Caco-2 (cell line): ENCODE measurements around the gene COX5A. TPM values are rescaled to one million over a fixed set of nuclear protein-coding genes. Genes with fewer than 3 reads are reported as not detected.

Source experiments
- BruUV-seq: library from RNA; stranded (reverse); fragments of 400-500 nt; replicated peaks from 2 replicates; lab custom pipeline; 2021; lab: Mats Ljungman, UMichigan
- CTCF ChIA-PET: fragments of 300-600 bp; sonication (Branson Sonifier 250); formaldehyde crosslinking; loops from one replicate; lab custom pipeline; 2022; ENCODE audit warnings: antibody characterized with exemption; lab: Charles Lee
- POLR2A ChIA-PET: fragments of 300-600 bp; sonication (Branson Sonifier 250); formaldehyde crosslinking; loops from one replicate; lab custom pipeline; 2022; ENCODE audit warnings: antibody characterized with exemption; lab: Charles Lee
- DNase-seq, 2 experiments: peaks; one replicate each; pipeline versions ENCODE4 v3.0.0 to v3.0.0-alpha.2; 2020 to 2022
- H3K27me3 ChIP-seq: replicated peaks from 2 replicates; pipeline ENCODE4 v1.6.0; 2011; ENCODE audit warnings: low read length; ENCODE audit not compliant: control insufficient read depth, insufficient read depth
- H3K36me3 ChIP-seq: 2 replicates; pipeline ENCODE4 v1.5.1; 2011; ENCODE audit warnings: low read length; ENCODE audit not compliant: control insufficient read depth, insufficient read depth
- H3K4me1 ChIP-seq: fragments of 250-450 bp; sonication (Bioruptor Pico); 2 replicates; pipeline ENCODE4 v1.5.1; 2020; ENCODE audit warnings: mild to moderate bottlenecking
- H3K4me3 ChIP-seq: 2 replicates; pipeline ENCODE4 v1.5.1; 2011; ENCODE audit warnings: low read depth, mild to moderate bottlenecking, control low read depth, low read length
- H3K9me3 ChIP-seq: fragments of 250-450 bp; sonication (Bioruptor Pico); 2 replicates; pipeline ENCODE4 v1.5.1; 2020; ENCODE audit warnings: mild to moderate bottlenecking, moderate library complexity
- H3K27ac Mint-ChIP-seq: one replicate; pipeline ENCODE4 v1.8.0; 2022; ENCODE audit warnings: mixed read lengths; ENCODE audit not compliant: unreplicated experiment
- H3K27me3 Mint-ChIP-seq: one replicate; pipeline ENCODE4 v1.8.0; 2022; ENCODE audit warnings: mixed read lengths; ENCODE audit not compliant: insufficient read depth, unreplicated experiment
- H3K36me3 Mint-ChIP-seq: one replicate; pipeline ENCODE4 v1.8.0; 2022; ENCODE audit warnings: mild to moderate bottlenecking, mixed read lengths; ENCODE audit not compliant: insufficient read depth, unreplicated experiment
- H3K4me1 Mint-ChIP-seq: one replicate; pipeline ENCODE4 v1.8.0; 2022; ENCODE audit warnings: low read depth, mixed read lengths; ENCODE audit not compliant: unreplicated experiment
- H3K4me3 Mint-ChIP-seq: one replicate; pipeline ENCODE4 v1.8.0; 2022; ENCODE audit warnings: mild to moderate bottlenecking, moderate library complexity, mixed read lengths; ENCODE audit not compliant: unreplicated experiment
- H3K9me3 Mint-ChIP-seq: one replicate; pipeline ENCODE4 v1.8.0; 2022; ENCODE audit warnings: mixed read lengths; ENCODE audit not compliant: unreplicated experiment
- intact Hi-C: fragments of 100-400 bp; cut with micrococcal nuclease; formaldehyde crosslinking; loops from one replicate; pipeline ENCODE4 v1.10.0; 2022; ENCODE audit not compliant: unreplicated experiment
- total RNA-seq: library from RNA; stranded (reverse); gene quantifications from 2 replicates; pipeline ENCODE4 v1.2.3, GENCODE V29; 2022
- TF ChIP-seq, protein P1 (sequence below), 2 experiments: fragments of 200-600 bp in 1 of 2; IDR thresholded peaks; 1 replicate in 1 of 2; 2 replicates in 1 of 2; pipeline versions ENCODE4 v1.5.1 to v1.8.0; 2011 to 2022; ENCODE audit warnings: antibody characterized with exemption in 1 of 2, control low read depth in 1 of 2, inconsistent platforms in 1 of 2, low read depth in 1 of 2, low read length in 1 of 2, mild to moderate bottlenecking in 1 of 2, moderate library complexity in 1 of 2; ENCODE audit not compliant: insufficient read depth in 1 of 2, severe bottlenecking in 1 of 2, unreplicated experiment in 1 of 2

Gene COX5A
- total RNA-seq, 1 experiment from 2014 or later: 318 TPM

DNA sequence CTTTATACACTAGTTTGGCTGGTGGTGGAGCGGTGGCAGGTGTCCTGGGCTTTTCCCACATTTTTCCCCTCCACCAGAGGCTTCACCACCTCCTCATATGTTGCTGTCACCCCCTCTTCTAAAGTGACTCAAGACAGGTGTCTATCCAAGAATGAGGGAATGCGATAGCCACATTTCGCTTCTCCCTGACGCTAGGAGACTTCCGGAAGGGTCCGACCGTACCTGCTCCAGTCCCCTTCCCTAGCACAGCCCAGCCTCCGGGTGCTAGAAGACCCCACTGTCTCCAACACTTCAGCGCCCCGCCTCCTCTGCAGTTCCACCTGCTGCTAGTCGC is 65.2 kb downstream of the COX5A start:
- peak overlapping the region; percentile 81 for H3K27ac Mint-ChIP-seq
- POLR2A ChIA-PET: interaction anchor here (0.7 kb wide), 1 partner anchor 82 kb away, joined by 3 read pairs; no protein-coding TSS in a partner anchor
- intact Hi-C loops: loop anchor here (1.0 to 5.0 kb wide), 3 partner anchors 18 to 35 kb away; partner anchors contain the start of genes FAM219B, MPI and ULK3
- DNase-seq: no peak
- no peaks in the 10 kb centered on the region for H3K27me3 Mint-ChIP-seq
- BruUV-seq: TSS peak; percentile 35
- peaks cover 45% of the 10 kb centered on the region for H3K36me3 Mint-ChIP-seq
- H3K27me3 ChIP-seq: no peaks in the 10 kb centered on the region
- peaks cover 38% of the 10 kb centered on the region for H3K4me1 ChIP-seq
- CTCF ChIA-PET: interaction anchor here (2.1 kb wide), 1 partner anchor 29 kb away, joined by 7 read pairs; no protein-coding TSS in a partner anchor
- H3K4me3 Mint-ChIP-seq: peak overlapping the region; percentile 82
- TF ChIP-seq, protein P1, sequence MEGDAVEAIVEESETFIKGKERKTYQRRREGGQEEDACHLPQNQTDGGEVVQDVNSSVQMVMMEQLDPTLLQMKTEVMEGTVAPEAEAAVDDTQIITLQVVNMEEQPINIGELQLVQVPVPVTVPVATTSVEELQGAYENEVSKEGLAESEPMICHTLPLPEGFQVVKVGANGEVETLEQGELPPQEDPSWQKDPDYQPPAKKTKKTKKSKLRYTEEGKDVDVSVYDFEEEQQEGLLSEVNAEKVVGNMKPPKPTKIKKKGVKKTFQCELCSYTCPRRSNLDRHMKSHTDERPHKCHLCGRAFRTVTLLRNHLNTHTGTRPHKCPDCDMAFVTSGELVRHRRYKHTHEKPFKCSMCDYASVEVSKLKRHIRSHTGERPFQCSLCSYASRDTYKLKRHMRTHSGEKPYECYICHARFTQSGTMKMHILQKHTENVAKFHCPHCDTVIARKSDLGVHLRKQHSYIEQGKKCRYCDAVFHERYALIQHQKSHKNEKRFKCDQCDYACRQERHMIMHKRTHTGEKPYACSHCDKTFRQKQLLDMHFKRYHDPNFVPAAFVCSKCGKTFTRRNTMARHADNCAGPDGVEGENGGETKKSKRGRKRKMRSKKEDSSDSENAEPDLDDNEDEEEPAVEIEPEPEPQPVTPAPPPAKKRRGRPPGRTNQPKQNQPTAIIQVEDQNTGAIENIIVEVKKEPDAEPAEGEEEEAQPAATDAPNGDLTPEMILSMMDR (IDR thresholded peaks at IDR 0.05; ENCODE audit: insufficient read depth in 1 of 2, low read depth in 1 of 2, low read length in 1 of 2, severe bottlenecking in 1 of 2, unreplicated experiment in 1 of 2): no peak
- H3K36me3 ChIP-seq: peaks cover 2% of the 10 kb centered on the region; the same call in 1 of the 2 replicates
- H3K4me3 ChIP-seq: peak overlapping the region; percentile 81
- H3K9me3 ChIP-seq: peaks cover 6% of the 10 kb centered on the region; the same call in 1 of the 2 replicates
- no peaks in the 10 kb centered on the region for H3K9me3 Mint-ChIP-seq
- peaks cover 21% of the 10 kb centered on the region for H3K4me1 Mint-ChIP-seq

DNA sequence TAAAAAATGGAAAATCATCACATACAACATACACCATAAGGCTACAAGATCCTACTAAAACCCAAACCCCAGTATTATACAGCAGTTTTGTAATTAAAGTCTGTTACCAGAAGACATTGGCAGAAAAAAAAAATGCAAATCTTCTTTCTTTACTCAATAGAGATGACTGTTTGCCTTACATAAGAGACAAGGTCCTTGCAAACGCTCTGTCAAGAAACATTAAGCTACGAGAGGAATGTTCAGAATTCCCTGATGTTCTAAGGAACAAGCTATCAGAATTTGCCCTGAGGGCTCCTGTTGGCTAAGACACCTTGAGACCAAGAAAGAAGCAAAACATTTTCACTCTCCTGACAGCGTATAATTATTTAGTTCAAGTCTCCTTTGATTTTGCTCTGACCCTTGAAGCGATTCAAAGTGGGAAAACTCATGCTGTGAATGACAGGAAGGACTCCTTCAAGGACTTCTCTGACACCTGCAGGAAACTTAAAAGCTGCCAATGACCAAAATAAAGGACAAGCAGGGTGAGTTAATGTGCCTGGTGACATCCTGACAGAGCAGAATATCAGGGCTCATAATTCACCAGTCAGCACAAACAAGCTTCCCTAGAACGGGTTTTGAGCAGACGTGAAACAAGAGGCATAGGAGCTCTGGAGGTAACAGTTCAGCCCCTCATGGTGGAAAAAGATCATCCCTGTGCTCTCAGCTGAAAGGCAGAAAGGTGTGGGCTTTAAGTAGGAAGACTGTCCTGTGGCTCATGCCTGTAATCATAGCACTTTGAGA is 67.2 kb downstream of the COX5A start:
- Mint-ChIP-seq H3K36me3 (peaks cover 59% of the 10 kb centered on the region), H3K4me1 (peaks cover 36% of the 10 kb centered on the region), H3K27ac (peak overlapping the region; percentile 86), H3K9me3 (no peaks in the 10 kb centered on the region), H3K27me3 (no peaks in the 10 kb centered on the region), H3K4me3 (peak overlapping the region; percentile 64)
- H3K4me1 ChIP-seq: peaks cover 51% of the 10 kb centered on the region
- peaks cover 3% of the 10 kb centered on the region; the same call in 1 of the 2 replicates for H3K36me3 ChIP-seq
- H3K4me3 ChIP-seq: no peak overlapping the region
- intact Hi-C loops: loop anchor here (5.0 kb wide), 1 partner anchor 37 kb away; the partner anchor contains the start of gene FAM219B
- H3K9me3 ChIP-seq: peaks cover 6% of the 10 kb centered on the region; the same call in 1 of the 2 replicates
- TF ChIP-seq, protein P1 (IDR thresholded peaks at IDR 0.05; ENCODE audit: insufficient read depth in 1 of 2, low read depth in 1 of 2, low read length in 1 of 2, severe bottlenecking in 1 of 2, unreplicated experiment in 1 of 2): no peak
- peak; percentile 63 to 67 for DNase-seq
- no peaks in the 10 kb centered on the region for H3K27me3 ChIP-seq
- ChIA-PET POLR2A (interaction anchor here (0.6 to 1.2 kb wide), 8 partner anchors 14 to 498 kb away, joined by 3 to 12 read pairs (median 4); partner anchors contain the start of genes COX5A, FAM219B, MAN2C1 and MPI), CTCF (interaction anchor here (0.7 to 1.4 kb wide), 5 partner anchors 9 to 89 kb away, joined by 3 to 14 read pairs (median 3); no protein-coding TSS in a partner anchor)
- BruUV-seq: no TSS peak

Other genes starting within 250 kb of the COX5A start
- 50.9 and 62.0 TPM in 2 replicates for gene EDC3, start 242.0 kb downstream of the COX5A start, total RNA-seq
- gene CYP1A1, start 212.5 kb downstream of the COX5A start, total RNA-seq: 55.5 and 73.8 TPM in 2 replicates
- gene CYP1A2, start 189.2 kb downstream of the COX5A start, total RNA-seq: not detected in 2 replicates
- gene CSK, start 156.0 kb downstream of the COX5A start, total RNA-seq: 62.7 and 62.8 TPM in 2 replicates
- not detected in 2 replicates for gene LMAN1L, start 125.2 kb downstream of the COX5A start, total RNA-seq
- gene CPLX3, start 111.4 kb downstream of the COX5A start, total RNA-seq: not detected in 2 replicates
- gene ULK3, start 94.9 kb downstream of the COX5A start, total RNA-seq: 28.2 and 33.4 TPM in 2 replicates
- gene SCAMP2, start 64.7 kb downstream of the COX5A start, total RNA-seq: 97.4 and 98.5 TPM in 2 replicates
- 29.1 and 32.0 TPM in 2 replicates for gene MPI, start 48.0 kb downstream of the COX5A start, total RNA-seq
- gene FAM219B, start 31.2 kb downstream of the COX5A start, total RNA-seq: 73.7 and 75.4 TPM in 2 replicates
- 30.1 and 35.3 TPM in 2 replicates for gene RPP25, start 18.7 kb upstream of the COX5A start, total RNA-seq
- gene SCAMP5, start 57.5 kb upstream of the COX5A start, total RNA-seq: 9.2 and 11.8 TPM in 2 replicates
- 14.7 and 18.1 TPM in 2 replicates for gene PPCDC, start 85.5 kb upstream of the COX5A start, total RNA-seq